GM12801 (cell line): Measurements from ENCODE around the gene TDRD12.

ENCODE experiments used
- CTCF ChIP-seq: IDR thresholded peaks from one replicate; pipeline ENCODE4 v1.5.1; 2011; ENCODE audit warnings: control low read depth; ENCODE audit not compliant: insufficient read length; ENCODE audit errors: extremely low read depth

Gene TDRD12

GRCh38 chr19:32824916-32825608, 105.5 kb downstream of the TDRD12 start:
- TF ChIP-seq CTCF, result no peak

- TF ChIP-seq CTCF, result no peak
Observed at GRCh38 chr19:32828139-32828538, 108.6 kb downstream of the TDRD12 start.

GRCh38 chr19:32828643-32829344, 109.2 kb downstream of the TDRD12 start:
- no peak for TF ChIP-seq CTCF

- no peak for TF ChIP-seq CTCF
Observed at GRCh38 chr19:32829345-32829896, 109.9 kb downstream of the TDRD12 start.

GRCh38 chr19:32830231-32831014, 110.9 kb downstream of the TDRD12 start:
- no peak for TF ChIP-seq CTCF

- TF ChIP-seq CTCF, result no peak
Observed at GRCh38 chr19:32831611-32832010, 112.0 kb downstream of the TDRD12 start.

GRCh38 chr19:32837531-32837930, 118.0 kb downstream of the TDRD12 start:
- no peak for TF ChIP-seq CTCF
